ENCODE data around the gene FRMD7. TPM values are rescaled to one million over a fixed set of nuclear protein-coding genes. Genes with fewer than 3 reads are reported as not detected.

FRMD7 gene
- total and polyA plus RNA-seq, 2 experiments from 2014 or later, result not detected

GRCh38 chrX:132144061-132144460 lies 16.2 kb upstream of the FRMD7 start:
- Histone ChIP-seq H3K4me3 (no peak overlapping the region), H3K4me1 (ENCODE audit: insufficient read depth) (no peaks in the 10 kb centered on the region), H3K9me2 (ENCODE audit: insufficient read depth) (no peaks in the 10 kb centered on the region), H3K4me2 (no peak overlapping the region), H2AFZ (no peak overlapping the region), H3K27me3 (ENCODE audit: insufficient read depth) (no peaks in the 10 kb centered on the region), H3K79me2 (replicated peaks; ENCODE audit: insufficient read depth) (no peaks in the 10 kb centered on the region), H3K36me3 (ENCODE audit: insufficient read depth) (no peaks in the 10 kb centered on the region), H3F3A (replicated peaks; ENCODE audit: low read depth) (no peaks in the 10 kb centered on the region), H3K27ac (ENCODE audit: low read depth) (no peak overlapping the region), H4K20me1 (replicated peaks; ENCODE audit: insufficient read depth) (no peaks in the 10 kb centered on the region)
- Mint-ChIP-seq H3K27me3 (ENCODE audit: insufficient read depth, low read depth, poor library complexity) (no peaks in the 10 kb centered on the region), H3K36me3 (ENCODE audit: low read depth) (no peaks in the 10 kb centered on the region), H3K4me3 (no peak overlapping the region), H3K27ac (no peak overlapping the region), H3K9me3 (no peaks in the 10 kb centered on the region), H3K4me1 (peaks cover 9% of the 10 kb centered on the region; the same call in 2 of the 3 replicates)
- TF ChIP-seq EZH2phosphoT487 (IDR thresholded peaks at IDR 0.05; ENCODE audit: unreplicated experiment) (no peak), ZNF114 (CRISPR knock-in tag; IDR thresholded peaks at IDR 0.05) (no peak), ETS1 (IDR thresholded peaks at IDR 0.05) (no peak), CREB1 (CRISPR knock-in tag; IDR thresholded peaks at IDR 0.05; ENCODE audit: low read depth) (no peak), REST (IDR thresholded peaks at IDR 0.05; ENCODE audit: unreplicated experiment) (no peak), ZNF462 (CRISPR knock-in tag; IDR thresholded peaks at IDR 0.05) (no peak), NANOG (IDR thresholded peaks at IDR 0.05; ENCODE audit: borderline replicate concordance) (no peak), ZNF331 (CRISPR knock-in tag; IDR thresholded peaks at IDR 0.05; ENCODE audit: low read depth) (no peak), POLR2AphosphoS5 (IDR thresholded peaks at IDR 0.05; ENCODE audit: low read depth) (no peak), EZH2 (IDR thresholded peaks at IDR 0.05; ENCODE audit: low read depth, unreplicated experiment) (no peak)
- DNase-seq (ENCODE audit: low spot score) (no peak), ATAC-seq (no peak)

Measured in GM23338 (cell line).